T-helper 22 cell (primary cell): ENCODE results near the gene KIAA1958.

ENCODE experiments used
- DNase-seq: peaks from one replicate; pipeline ENCODE4 v3.0.0-alpha.2; 2020; ENCODE audit warnings: low read depth

Gene KIAA1958

GRCh38 chr9:112529316-112529715 is 42.7 kb downstream of the KIAA1958 start:
- no peak for DNase-seq

- no peak for DNase-seq
Measured at GRCh38 chr9:112530751-112531205, 44.2 kb downstream of the KIAA1958 start.

GRCh38 chr9:112531666-112532282 is 45.1 kb downstream of the KIAA1958 start:
- DNase-seq: no peak

- no peak for DNase-seq
Measured at GRCh38 chr9:112532427-112532826, 45.8 kb downstream of the KIAA1958 start.

- DNase-seq: no peak
Measured at GRCh38 chr9:112533660-112534059, 47.0 kb downstream of the KIAA1958 start.

GRCh38 chr9:112535301-112535700 is 48.7 kb downstream of the KIAA1958 start:
- DNase-seq: no peak

- DNase-seq: no peak
Measured at GRCh38 chr9:112535811-112536210, 49.2 kb downstream of the KIAA1958 start.

GRCh38 chr9:112537561-112537960 is 50.9 kb downstream of the KIAA1958 start:
- no peak for DNase-seq

- no peak for DNase-seq
Measured at GRCh38 chr9:112540800-112541199, 54.2 kb downstream of the KIAA1958 start.

GRCh38 chr9:112541685-112542084 is 55.1 kb downstream of the KIAA1958 start:
- no peak for DNase-seq

- DNase-seq: no peak
Measured at GRCh38 chr9:112542593-112543292, 56.1 kb downstream of the KIAA1958 start.

- DNase-seq: no peak
Measured at GRCh38 chr9:112544477-112544876, 57.9 kb downstream of the KIAA1958 start.

GRCh38 chr9:112545237-112545636 is 58.6 kb downstream of the KIAA1958 start:
- no peak for DNase-seq

- DNase-seq: no peak
Measured at GRCh38 chr9:112546149-112547012, 59.8 kb downstream of the KIAA1958 start.

- DNase-seq: no peak
Measured at GRCh38 chr9:112548051-112548440, 61.4 kb downstream of the KIAA1958 start.

- no peak for DNase-seq
Measured at GRCh38 chr9:112548836-112549595, 62.4 kb downstream of the KIAA1958 start.

GRCh38 chr9:112550531-112550930 is 63.9 kb downstream of the KIAA1958 start:
- DNase-seq: no peak

GRCh38 chr9:112551641-112552040 is 65.0 kb downstream of the KIAA1958 start:
- no peak for DNase-seq

GRCh38 chr9:112552229-112553056 is 65.8 kb downstream of the KIAA1958 start:
- DNase-seq: no peak

- DNase-seq: no peak
Measured at GRCh38 chr9:112553256-112553826, 66.7 kb downstream of the KIAA1958 start.

GRCh38 chr9:112554516-112554915 is 67.9 kb downstream of the KIAA1958 start:
- no peak for DNase-seq
